Ascending aorta (tissue), 2 donors: Measurements from ENCODE around the gene ADGRB3. TPM values are rescaled to one million over a fixed set of nuclear protein-coding genes. Genes with fewer than 3 reads are reported as not detected.

Experiments used
- DNase-seq, 2 donors: peaks; one replicate each; pipeline ENCODE4 v3.0.0-alpha.2; 2019; ENCODE audit warnings: low spot score in 2 of 2
- H3K27ac ChIP-seq, 2 donors: fragments of 200-600 bp; sonication (generic); one replicate each; pipeline ENCODE4 v1.5.1; 2016 to 2017; ENCODE audit warnings: mild to moderate bottlenecking in 1 of 2
- H3K27me3 ChIP-seq: fragments of 200-600 bp; sonication (generic); one replicate; pipeline ENCODE4 v1.5.1; 2017
- H3K36me3 ChIP-seq, 2 donors: fragments of 200-600 bp; sonication (generic); one replicate each; pipeline ENCODE4 v1.5.1; 2016
- H3K4me1 ChIP-seq, 2 donors: fragments of 200-600 bp; sonication (generic); one replicate each; pipeline ENCODE4 v1.5.1; 2016 to 2017; ENCODE audit warnings: mild to moderate bottlenecking in 1 of 2
- H3K4me3 ChIP-seq, 2 donors: fragments of 200-600 bp; sonication (generic); one replicate each; pipeline ENCODE4 v1.5.1; 2016 to 2017; ENCODE audit warnings: mild to moderate bottlenecking in 1 of 2
- H3K9me3 ChIP-seq, 2 donors: fragments of 200-600 bp; sonication (generic); one replicate each; pipeline ENCODE4 v1.5.1; 2016
- intact Hi-C: fragments of 100-400 bp; cut with DNase I; formaldehyde crosslinking; loops from one replicate; pipeline ENCODE4 v1.15.1; 2023
- total RNA-seq: library from RNA; depleted of rRNA; stranded (reverse); fragments of >200 nt; gene quantifications from one replicate; pipeline ENCODE4 v1.1.0, GENCODE V29; 2016
- TF ChIP-seq, protein P1 (sequence below), 3 experiments: fragments of 200-600 bp in 2 of 3; fragments of 450-650 bp in 1 of 3; sonication (generic) in 2 of 3; IDR thresholded peaks; one replicate each; pipeline ENCODE4 v1.5.1; 2016 to 2019; ENCODE audit warnings: antibody characterized with exemption in 3 of 3, mild to moderate bottlenecking in 1 of 3, moderate library complexity in 1 of 3

The ADGRB3 gene
- total RNA-seq, 1 donor from 2014 or later = 4.4 TPM

DNA sequence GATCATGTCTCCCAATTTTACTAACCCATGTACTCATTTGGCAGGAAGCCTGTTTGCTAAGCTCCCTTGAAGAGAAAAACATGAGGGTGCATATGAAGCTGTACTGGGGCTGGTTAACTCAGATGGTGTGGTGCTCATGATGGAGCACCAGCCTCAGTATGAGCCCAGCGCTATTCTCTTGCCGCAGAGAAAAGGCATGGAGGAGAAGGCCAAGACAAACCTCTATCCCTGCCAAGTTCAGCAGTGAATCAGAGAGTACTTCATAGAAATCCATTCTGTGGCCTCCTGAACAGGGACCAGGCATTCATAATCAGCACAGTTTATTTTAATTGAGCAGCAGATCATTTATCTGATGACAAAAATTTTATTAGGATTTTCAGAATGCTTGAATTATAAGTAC, 763.6 kb downstream of the ADGRB3 start:
- DNase-seq = no peak
- Histone ChIP-seq H3K27ac (no peak overlapping the region), H3K9me3 (no peaks in the 10 kb centered on the region), H3K36me3 (no peaks in the 10 kb centered on the region), H3K27me3 (no peaks in the 10 kb centered on the region), H3K4me3 (no peak overlapping the region), H3K4me1 (no peaks in the 10 kb centered on the region)
- intact Hi-C loops = no loop called here
- TF ChIP-seq, protein P1, sequence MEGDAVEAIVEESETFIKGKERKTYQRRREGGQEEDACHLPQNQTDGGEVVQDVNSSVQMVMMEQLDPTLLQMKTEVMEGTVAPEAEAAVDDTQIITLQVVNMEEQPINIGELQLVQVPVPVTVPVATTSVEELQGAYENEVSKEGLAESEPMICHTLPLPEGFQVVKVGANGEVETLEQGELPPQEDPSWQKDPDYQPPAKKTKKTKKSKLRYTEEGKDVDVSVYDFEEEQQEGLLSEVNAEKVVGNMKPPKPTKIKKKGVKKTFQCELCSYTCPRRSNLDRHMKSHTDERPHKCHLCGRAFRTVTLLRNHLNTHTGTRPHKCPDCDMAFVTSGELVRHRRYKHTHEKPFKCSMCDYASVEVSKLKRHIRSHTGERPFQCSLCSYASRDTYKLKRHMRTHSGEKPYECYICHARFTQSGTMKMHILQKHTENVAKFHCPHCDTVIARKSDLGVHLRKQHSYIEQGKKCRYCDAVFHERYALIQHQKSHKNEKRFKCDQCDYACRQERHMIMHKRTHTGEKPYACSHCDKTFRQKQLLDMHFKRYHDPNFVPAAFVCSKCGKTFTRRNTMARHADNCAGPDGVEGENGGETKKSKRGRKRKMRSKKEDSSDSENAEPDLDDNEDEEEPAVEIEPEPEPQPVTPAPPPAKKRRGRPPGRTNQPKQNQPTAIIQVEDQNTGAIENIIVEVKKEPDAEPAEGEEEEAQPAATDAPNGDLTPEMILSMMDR (IDR thresholded peaks at IDR 0.05) = no peak

DNA sequence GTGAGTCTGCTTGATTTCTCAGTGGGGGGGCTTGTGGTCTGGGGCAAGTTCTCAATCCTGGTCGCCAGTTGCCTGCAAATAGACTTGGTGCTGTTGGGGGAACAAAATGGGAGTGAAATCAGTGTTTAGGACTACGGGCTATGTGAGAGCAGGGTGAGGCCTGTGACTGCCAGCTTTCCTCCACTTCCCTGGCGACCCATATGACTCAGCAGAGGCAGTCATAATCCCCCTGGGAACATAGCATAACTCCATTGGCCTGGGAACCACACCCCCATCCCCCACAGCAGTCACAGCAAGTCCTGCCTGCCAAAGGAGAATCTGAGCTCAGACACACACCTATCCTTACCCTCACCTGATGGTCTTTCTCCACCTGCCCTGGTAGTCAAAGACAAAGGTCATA, 773.8 kb downstream of the ADGRB3 start:
- Histone ChIP-seq H3K4me1 (no peaks in the 10 kb centered on the region), H3K4me3 (no peak overlapping the region), H3K27ac (no peak overlapping the region), H3K9me3 (peaks cover 0 to 14% of the 10 kb centered on the region in 2 donors), H3K27me3 (no peaks in the 10 kb centered on the region), H3K36me3 (no peaks in the 10 kb centered on the region)
- DNase-seq = no peak
- TF ChIP-seq, protein P1 (IDR thresholded peaks at IDR 0.05) = no peak
- intact Hi-C loops = no loop called here

DNA sequence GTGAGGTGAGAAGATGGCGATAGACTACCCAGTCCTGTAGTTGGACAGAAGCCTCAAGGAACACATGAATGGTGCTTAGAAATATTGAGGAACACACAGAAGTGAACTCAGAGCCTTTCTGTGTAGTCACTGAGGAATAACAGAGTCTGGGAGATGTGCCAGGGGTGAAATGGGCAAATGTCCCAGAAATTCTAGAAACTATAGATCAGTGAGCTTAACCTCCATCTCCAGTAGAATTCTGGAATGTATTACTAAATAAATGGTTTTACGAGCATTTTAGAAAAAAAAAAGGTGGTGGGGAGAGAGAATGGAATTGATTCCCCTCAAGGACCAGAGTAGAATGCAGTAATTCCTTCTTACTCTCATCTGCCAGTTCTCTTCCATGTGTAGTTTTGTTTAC, 781.7 kb downstream of the ADGRB3 start:
- intact Hi-C loops = no loop called here
- Histone ChIP-seq H3K36me3 (no peaks in the 10 kb centered on the region), H3K4me1 (no peaks in the 10 kb centered on the region), H3K27me3 (no peaks in the 10 kb centered on the region), H3K4me3 (no peak overlapping the region), H3K9me3 (no peaks in the 10 kb centered on the region), H3K27ac (no peak overlapping the region)
- no peak for DNase-seq
- TF ChIP-seq, protein P1 (IDR thresholded peaks at IDR 0.05) = no peak

DNA sequence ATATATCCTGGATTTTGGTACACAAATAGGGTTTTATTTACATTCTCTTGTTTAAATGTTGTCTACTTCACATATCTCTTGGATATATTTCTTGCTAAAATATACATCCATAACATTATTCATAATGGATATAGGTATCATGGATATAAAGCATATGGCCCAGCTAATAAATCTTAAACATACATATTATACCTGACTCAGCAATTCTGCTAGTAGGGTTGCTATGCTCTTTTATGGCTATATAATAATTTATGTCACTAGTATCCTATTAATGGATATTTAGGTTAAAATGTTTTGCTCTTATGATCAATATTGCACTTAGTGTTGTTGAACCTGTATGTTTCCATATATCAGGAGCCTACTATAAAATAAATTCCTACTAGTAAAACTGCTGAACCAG, 786.2 kb downstream of the ADGRB3 start:
- TF ChIP-seq, protein P1 (IDR thresholded peaks at IDR 0.05) = no peak
- Histone ChIP-seq H3K27me3 (no peaks in the 10 kb centered on the region), H3K36me3 (no peaks in the 10 kb centered on the region), H3K4me1 (no peaks in the 10 kb centered on the region), H3K9me3 (no peaks in the 10 kb centered on the region), H3K27ac (no peak overlapping the region), H3K4me3 (no peak overlapping the region)
- DNase-seq = no peak
- intact Hi-C loops = no loop called here

DNA sequence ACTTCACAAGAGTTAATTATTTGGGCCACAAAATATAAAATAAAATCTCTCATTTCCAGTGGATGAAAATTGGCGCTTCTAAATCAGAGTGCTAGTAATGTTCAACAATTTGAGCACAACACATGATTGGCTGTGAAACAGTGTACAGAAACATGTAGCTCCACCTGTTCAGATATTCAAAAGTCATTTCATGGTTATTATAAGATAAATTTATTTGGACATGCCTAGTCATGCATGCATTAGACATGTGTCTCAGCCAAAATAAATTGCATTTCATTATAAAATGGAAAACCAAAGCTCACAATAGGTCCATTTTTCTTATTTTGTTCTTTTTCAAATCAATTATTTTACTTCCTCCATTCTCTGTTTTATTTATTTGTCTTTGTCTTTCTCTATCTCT, 786.9 kb downstream of the ADGRB3 start:
- Histone ChIP-seq H3K4me1 (no peaks in the 10 kb centered on the region), H3K36me3 (no peaks in the 10 kb centered on the region), H3K4me3 (no peak overlapping the region), H3K27ac (no peak overlapping the region), H3K9me3 (no peaks in the 10 kb centered on the region), H3K27me3 (no peaks in the 10 kb centered on the region)
- intact Hi-C loops = no loop called here
- TF ChIP-seq, protein P1 (IDR thresholded peaks at IDR 0.05) = no peak
- no peak for DNase-seq

DNA sequence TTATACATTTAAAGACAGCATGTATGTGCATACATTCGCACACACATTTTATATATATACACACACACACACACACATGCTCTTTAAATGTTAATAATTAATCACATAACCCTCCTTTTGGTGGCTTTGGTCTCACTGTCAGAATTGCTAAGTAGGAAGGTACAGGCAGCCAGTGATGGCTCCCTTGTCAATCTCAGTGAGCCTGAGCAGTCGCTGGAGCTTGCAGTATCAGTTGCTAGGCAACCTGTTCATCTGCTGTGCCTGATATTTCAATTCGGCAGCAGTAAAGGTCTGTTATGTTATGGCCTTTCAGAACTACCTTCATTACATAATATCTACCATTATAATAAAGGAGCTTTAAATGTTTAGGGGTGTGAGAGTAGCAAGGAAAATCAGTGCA, 787.4 kb downstream of the ADGRB3 start:
- Histone ChIP-seq H3K4me1 (no peaks in the 10 kb centered on the region), H3K27me3 (no peaks in the 10 kb centered on the region), H3K27ac (no peak overlapping the region), H3K36me3 (no peaks in the 10 kb centered on the region), H3K4me3 (no peak overlapping the region), H3K9me3 (no peaks in the 10 kb centered on the region)
- TF ChIP-seq, protein P1 (IDR thresholded peaks at IDR 0.05) = no peak
- no peak for DNase-seq
- intact Hi-C loops = no loop called here
